HG02970 (cell line): ENCODE data around the gene CAPN14.

ENCODE experiments used
- ATAC-seq: cut with Tn5 transposase; IDR thresholded peaks from one replicate; pipeline ENCODE4 v1.9.1; 2021; ENCODE audit warnings: mild to moderate bottlenecking, moderate library complexity, moderate number of reproducible peaks; ENCODE audit not compliant: unreplicated experiment, low FRiP score

The CAPN14 gene

GRCh38 chr2:31243053-31243452 lies 25.7 kb upstream of the CAPN14 start:
- no peak for ATAC-seq

- ATAC-seq = no peak
Measured at GRCh38 chr2:31241625-31242270, 24.4 kb upstream of the CAPN14 start.

- no peak for ATAC-seq
Measured at GRCh38 chr2:31240381-31241365, 23.4 kb upstream of the CAPN14 start.

GRCh38 chr2:31239593-31240177 lies 22.4 kb upstream of the CAPN14 start:
- ATAC-seq = no peak

- ATAC-seq = no peak
Measured at GRCh38 chr2:31238906-31239592, 21.7 kb upstream of the CAPN14 start.

- ATAC-seq = no peak
Measured at GRCh38 chr2:31238126-31238905, 21.0 kb upstream of the CAPN14 start.

GRCh38 chr2:31237348-31238017 lies 20.2 kb upstream of the CAPN14 start:
- ATAC-seq = no peak

GRCh38 chr2:31236433-31237205 lies 19.3 kb upstream of the CAPN14 start:
- ATAC-seq = no peak

- ATAC-seq = no peak
Measured at GRCh38 chr2:31235504-31235902, 18.2 kb upstream of the CAPN14 start.

GRCh38 chr2:31234683-31235503 lies 17.6 kb upstream of the CAPN14 start:
- ATAC-seq = no peak

GRCh38 chr2:31233741-31234682 lies 16.7 kb upstream of the CAPN14 start, which contains the start of gene EHD3:
EHD3 (plus strand) TSS chr2:31234152; CDS start chr2:31234622, 470 bp downstream.
- peak; percentile 77 for ATAC-seq

- ATAC-seq = no peak
Measured at GRCh38 chr2:31233231-31233630, 15.9 kb upstream of the CAPN14 start.

GRCh38 chr2:31232586-31232985 lies 15.3 kb upstream of the CAPN14 start:
- no peak for ATAC-seq

GRCh38 chr2:31231571-31232302 lies 14.4 kb upstream of the CAPN14 start:
- no peak for ATAC-seq

GRCh38 chr2:31230751-31231150 lies 13.4 kb upstream of the CAPN14 start:
- ATAC-seq = no peak

- ATAC-seq = no peak
Measured at GRCh38 chr2:31228717-31229116, 11.4 kb upstream of the CAPN14 start.
